Progenitor cell of endocrine pancreas (in vitro differentiated cells): Measurements from ENCODE around the gene GATA6. TPM values are rescaled to one million over a fixed set of nuclear protein-coding genes. Genes with fewer than 3 reads are reported as not detected.
A peak's percentile ranks its signal among the peaks of the same experiment; 100 is the strongest.

Experiments
- DNase-seq: peaks from one replicate; pipeline ENCODE4 v3.0.0; 2021; ENCODE audit warnings: low spot score; ENCODE audit not compliant: unreplicated experiment
- H3K27ac Mint-ChIP-seq: 2 replicates; pipeline ENCODE4 v1.8.0; 2021; ENCODE audit warnings: mild to moderate bottlenecking, moderate library complexity, mixed read lengths
- H3K27me3 Mint-ChIP-seq: 2 replicates; pipeline ENCODE4 v1.8.0; 2021; ENCODE audit warnings: mixed read lengths
- H3K36me3 Mint-ChIP-seq: 2 replicates; pipeline ENCODE4 v1.8.0; 2022; ENCODE audit warnings: mixed read lengths; ENCODE audit not compliant: insufficient read depth
- H3K4me1 Mint-ChIP-seq: 2 replicates; pipeline ENCODE4 v1.8.0; 2021; ENCODE audit warnings: low read depth, mixed read lengths
- H3K4me3 Mint-ChIP-seq: 2 replicates; pipeline ENCODE4 v1.8.0; 2021; ENCODE audit warnings: low read depth, mild to moderate bottlenecking, moderate library complexity, mixed read lengths
- H3K9me3 Mint-ChIP-seq: 2 replicates; pipeline ENCODE4 v1.8.0; 2021; ENCODE audit warnings: low read depth, mixed read lengths
- total RNA-seq: library from RNA; stranded (reverse); gene quantifications from 2 replicates; pipeline ENCODE4 v1.2.1, GENCODE V29; 2021
- TF ChIP-seq, protein P1 (sequence below): fragments of 200-600 bp; sonication (generic); IDR thresholded peaks from one replicate; pipeline ENCODE4 v1.5.0; 2021; ENCODE audit warnings: antibody characterized with exemption, mild to moderate bottlenecking; ENCODE audit not compliant: unreplicated experiment

GATA6 gene
- total RNA-seq, 1 donor from 2014 or later: 112 TPM

DNA sequence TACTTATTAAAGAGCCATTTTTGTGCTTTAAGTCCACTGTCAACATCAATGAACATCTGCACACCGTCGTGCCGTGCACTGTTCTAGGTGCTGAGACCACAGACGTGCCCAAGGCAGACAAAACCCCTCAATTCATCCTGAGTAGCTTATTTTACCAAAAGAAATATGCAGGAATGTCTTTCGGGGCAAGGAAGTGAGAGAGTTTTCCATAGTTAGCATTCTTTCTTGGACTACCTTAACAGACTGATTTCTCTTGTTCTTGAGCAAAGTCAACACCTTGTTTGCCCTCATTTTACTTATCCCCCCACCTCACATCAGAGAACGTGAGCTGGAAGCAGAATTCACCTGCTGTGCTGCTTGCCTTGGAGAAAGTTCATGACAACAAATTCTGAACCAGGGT, 69.3 kb downstream of the GATA6 start:
- H3K27ac Mint-ChIP-seq: no peak overlapping the region
- no peaks in the 10 kb centered on the region for H3K9me3 Mint-ChIP-seq
- no peaks in the 10 kb centered on the region for H3K27me3 Mint-ChIP-seq
- H3K4me3 Mint-ChIP-seq: no peak overlapping the region
- peaks cover 27% of the 10 kb centered on the region for H3K4me1 Mint-ChIP-seq
- H3K36me3 Mint-ChIP-seq: no peaks in the 10 kb centered on the region
- TF ChIP-seq, protein P1, sequence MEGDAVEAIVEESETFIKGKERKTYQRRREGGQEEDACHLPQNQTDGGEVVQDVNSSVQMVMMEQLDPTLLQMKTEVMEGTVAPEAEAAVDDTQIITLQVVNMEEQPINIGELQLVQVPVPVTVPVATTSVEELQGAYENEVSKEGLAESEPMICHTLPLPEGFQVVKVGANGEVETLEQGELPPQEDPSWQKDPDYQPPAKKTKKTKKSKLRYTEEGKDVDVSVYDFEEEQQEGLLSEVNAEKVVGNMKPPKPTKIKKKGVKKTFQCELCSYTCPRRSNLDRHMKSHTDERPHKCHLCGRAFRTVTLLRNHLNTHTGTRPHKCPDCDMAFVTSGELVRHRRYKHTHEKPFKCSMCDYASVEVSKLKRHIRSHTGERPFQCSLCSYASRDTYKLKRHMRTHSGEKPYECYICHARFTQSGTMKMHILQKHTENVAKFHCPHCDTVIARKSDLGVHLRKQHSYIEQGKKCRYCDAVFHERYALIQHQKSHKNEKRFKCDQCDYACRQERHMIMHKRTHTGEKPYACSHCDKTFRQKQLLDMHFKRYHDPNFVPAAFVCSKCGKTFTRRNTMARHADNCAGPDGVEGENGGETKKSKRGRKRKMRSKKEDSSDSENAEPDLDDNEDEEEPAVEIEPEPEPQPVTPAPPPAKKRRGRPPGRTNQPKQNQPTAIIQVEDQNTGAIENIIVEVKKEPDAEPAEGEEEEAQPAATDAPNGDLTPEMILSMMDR: no peak
- DNase-seq: no peak

DNA sequence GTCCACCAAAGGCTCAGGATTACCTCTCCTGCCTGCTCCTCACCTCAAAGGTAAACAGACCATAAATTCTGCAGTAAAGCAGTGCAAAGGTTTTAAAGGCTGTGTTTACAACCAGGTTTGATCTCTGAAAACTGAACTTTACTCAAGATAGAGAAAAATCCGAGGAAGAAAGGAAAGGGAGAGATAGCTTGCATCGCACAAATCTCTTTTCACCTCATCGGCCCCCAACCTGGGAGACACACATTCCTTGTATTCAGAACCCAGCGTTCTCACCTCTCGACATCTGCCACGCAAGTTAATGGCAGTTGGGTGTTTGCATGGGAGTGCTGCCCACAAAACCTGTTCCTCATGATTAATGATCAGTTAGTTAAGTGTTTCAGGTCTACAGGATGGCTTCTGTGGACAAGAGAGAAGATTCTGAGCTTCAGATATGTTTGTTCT, 72.6 kb downstream of the GATA6 start:
- Mint-ChIP-seq H3K4me3 (no peak overlapping the region), H3K27ac (peak overlapping the region; percentile 68)

DNA sequence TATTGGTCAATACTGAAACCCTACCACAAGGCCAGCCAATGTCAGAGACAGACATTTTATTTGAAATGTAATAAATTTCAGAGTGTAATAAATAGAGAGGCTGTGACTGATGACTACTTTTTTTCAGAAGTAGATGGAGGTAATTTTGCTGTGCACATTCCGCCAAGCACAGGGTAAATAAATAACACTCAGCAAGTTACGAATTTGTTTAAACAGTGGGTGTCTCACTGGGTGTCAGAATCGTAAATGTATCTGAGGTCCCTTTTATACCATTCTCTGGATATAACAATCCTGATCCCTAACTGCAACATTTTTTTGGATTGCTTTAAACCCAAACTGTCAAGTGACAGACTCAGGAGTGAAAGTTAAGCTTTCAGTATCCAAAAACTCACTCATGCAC, 74.1 kb downstream of the GATA6 start:
- TF ChIP-seq, protein P1: no peak

More for the DNA sequence above, 72.6 kb downstream of the GATA6 start:
- Mint-ChIP-seq H3K9me3 (no peaks in the 10 kb centered on the region), H3K36me3 (no peaks in the 10 kb centered on the region), H3K27me3 (no peaks in the 10 kb centered on the region), H3K4me1 (peaks cover 29% of the 10 kb centered on the region)
- TF ChIP-seq, protein P1: no peak
- DNase-seq: no peak

DNA sequence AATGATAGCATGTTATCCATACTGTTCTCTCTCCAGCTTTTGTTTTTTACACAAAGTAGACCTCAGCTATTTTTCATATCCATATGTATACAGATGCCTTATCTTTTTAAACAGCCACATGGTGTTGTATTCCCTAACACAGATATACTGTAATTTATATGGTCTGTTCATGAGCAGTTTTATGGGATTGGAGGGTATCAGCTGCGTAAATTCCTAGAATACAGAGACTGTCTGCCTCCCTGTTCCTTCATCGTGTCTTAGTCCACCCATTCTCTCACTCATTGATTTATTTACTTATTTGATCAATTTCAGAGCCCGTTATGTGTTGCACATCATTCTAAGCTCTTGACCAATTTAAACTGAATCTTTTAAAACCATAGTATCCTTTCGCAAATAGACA, 80.6 kb downstream of the GATA6 start:
- DNase-seq: no peak
- TF ChIP-seq, protein P1: no peak
- Mint-ChIP-seq H3K36me3 (no peaks in the 10 kb centered on the region), H3K4me1 (peaks cover 6% of the 10 kb centered on the region), H3K4me3 (no peak overlapping the region), H3K9me3 (no peaks in the 10 kb centered on the region), H3K27ac (no peak overlapping the region), H3K27me3 (peaks cover 18% of the 10 kb centered on the region)

More for the DNA sequence above, 74.1 kb downstream of the GATA6 start:
- H3K36me3 Mint-ChIP-seq: no peaks in the 10 kb centered on the region
- no peak overlapping the region for H3K27ac Mint-ChIP-seq
- H3K27me3 Mint-ChIP-seq: peaks cover 5% of the 10 kb centered on the region
- H3K4me3 Mint-ChIP-seq: no peak overlapping the region
- H3K4me1 Mint-ChIP-seq: peaks cover 29% of the 10 kb centered on the region
- H3K9me3 Mint-ChIP-seq: no peaks in the 10 kb centered on the region
- no peak for DNase-seq

DNA sequence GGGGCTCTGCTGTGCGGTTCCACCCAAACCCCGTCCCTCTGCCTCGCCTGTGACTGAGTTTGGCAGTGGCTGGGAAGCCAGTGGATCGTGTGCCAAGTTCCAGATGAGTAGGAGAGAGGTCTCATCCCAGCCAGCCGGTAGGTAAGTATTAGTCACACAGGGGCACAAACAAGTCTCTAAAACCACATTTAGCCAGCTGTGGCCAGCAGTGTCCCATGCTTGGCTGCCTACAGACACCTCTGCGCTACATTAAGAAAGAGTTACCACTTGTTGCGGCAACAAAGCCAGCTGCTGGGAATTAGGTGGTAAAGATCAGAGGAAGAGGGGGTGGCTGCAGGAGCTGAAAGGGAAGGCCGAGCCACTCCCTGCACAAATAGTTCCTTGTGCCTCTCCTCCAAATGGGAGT, 81.2 kb downstream of the GATA6 start:
- H3K36me3 Mint-ChIP-seq: no peaks in the 10 kb centered on the region
- no peaks in the 10 kb centered on the region for H3K9me3 Mint-ChIP-seq
- H3K27me3 Mint-ChIP-seq: peaks cover 18% of the 10 kb centered on the region
- DNase-seq: no peak
- peaks cover 6% of the 10 kb centered on the region for H3K4me1 Mint-ChIP-seq
- no peak overlapping the region for H3K4me3 Mint-ChIP-seq
- no peak overlapping the region for H3K27ac Mint-ChIP-seq
- TF ChIP-seq, protein P1: no peak

Other genes starting within 250 kb of the GATA6 start
- gene CTAGE1, start 248.3 kb downstream of the GATA6 start, total RNA-seq: not detected in 2 replicates